GM21381 (cell line): ENCODE results near the gene ZNF236.

Experiments
- ATAC-seq: cut with Tn5 transposase; IDR thresholded peaks from one replicate; pipeline ENCODE4 v1.9.1; 2021; ENCODE audit warnings: mild to moderate bottlenecking, moderate library complexity; ENCODE audit not compliant: unreplicated experiment

ZNF236 gene

DNA sequence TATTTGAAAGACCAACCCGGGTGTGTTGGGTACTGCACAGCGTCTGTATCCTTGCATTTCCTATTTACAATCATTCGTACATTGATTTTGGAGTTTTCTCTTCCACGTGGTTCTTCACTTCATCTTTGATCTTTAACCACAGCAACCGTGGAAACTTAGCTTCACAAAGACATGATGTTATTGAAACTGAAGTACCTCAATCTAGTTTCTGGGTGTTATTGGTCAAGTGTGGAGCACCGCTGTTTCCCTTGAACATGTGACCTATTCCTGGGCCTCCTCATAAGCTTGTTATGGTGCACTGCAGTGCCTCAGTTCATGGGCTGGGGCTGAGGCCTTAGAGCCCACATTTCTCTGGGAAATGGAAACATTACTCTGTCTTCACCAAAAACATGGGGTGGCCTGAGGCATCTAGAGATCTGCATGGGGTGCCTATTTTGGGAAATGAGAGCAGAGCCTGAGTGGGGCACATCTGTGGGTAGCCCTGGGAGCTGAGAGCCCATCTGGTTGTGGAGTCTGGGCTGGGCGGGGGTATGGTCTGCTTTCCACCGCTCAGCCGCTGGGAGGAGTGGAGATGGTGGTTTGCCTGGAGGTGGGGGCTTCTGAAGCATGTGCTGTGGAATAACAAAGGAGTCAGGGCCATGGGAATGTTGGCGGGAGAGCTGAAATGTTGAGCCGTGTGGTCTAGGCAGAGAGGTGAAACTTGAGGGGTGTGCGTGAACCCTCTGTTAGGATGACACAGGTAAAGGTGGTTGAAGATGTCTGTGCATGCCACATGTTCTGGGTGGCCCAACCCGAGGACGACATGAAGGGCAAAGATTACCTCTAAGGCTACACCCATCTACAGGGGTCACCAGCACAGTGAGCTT, 37.4 kb downstream of the ZNF236 start:
- ATAC-seq: peak; percentile 62

DNA sequence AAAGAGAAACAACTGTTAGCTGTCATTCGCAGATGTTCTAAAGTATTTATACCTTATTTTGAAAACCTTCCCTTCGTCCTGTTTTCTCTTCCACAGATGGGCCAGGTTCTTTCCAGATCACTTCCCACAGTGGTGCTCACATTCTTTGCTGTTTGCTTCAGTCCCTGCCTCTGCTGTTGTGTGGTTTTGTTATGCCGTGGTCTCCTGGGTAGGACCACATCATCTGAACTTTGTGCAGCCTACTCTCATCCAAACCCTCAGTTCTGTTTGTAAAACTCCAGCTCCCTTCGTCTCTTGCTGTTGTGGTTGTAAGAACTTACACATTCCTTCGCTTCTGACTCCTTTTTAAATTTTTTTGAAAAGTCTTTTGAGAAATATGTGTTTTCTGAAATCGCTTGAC, 38.1 kb downstream of the ZNF236 start:
- ATAC-seq: no peak

DNA sequence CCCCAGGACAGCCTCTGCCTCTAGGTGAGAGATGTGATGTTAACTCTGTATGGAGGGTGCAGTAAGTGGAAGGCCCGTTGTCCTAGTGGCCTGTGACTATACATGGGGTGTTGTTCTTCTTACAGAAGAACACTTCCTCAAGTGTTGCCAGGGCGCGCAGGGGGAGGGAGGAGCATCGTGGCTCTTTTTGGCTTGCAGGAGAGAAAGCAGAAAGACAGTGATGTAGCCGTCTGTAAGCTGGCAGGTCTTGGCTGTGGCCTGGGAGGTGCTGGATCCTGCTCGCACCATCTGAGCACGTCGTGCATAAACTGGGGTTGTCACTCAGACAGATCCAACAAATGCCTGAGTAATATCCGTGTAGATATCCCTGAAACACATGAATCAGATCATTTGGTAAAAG, 44.3 kb downstream of the ZNF236 start:
- ATAC-seq: no peak

DNA sequence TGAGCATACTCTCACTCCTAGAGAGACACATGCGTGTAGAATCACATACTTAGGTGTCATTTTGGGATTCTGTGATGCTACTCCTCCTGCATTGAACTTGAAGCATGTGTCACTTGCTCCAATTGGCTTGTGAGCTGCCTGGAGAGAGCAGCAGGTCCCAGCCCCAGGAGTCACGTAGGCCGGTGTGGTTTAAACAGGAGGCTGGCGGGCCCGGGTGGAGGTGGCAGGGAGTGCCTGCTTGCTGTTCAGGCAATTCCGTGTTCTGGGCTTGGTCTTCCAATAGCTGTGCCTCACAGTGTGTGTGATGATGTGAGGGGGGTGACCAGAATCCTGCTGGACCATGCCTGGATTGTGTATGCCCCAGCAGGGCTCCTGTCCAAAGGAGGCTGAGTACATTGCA, 51.0 kb downstream of the ZNF236 start:
- no peak for ATAC-seq

DNA sequence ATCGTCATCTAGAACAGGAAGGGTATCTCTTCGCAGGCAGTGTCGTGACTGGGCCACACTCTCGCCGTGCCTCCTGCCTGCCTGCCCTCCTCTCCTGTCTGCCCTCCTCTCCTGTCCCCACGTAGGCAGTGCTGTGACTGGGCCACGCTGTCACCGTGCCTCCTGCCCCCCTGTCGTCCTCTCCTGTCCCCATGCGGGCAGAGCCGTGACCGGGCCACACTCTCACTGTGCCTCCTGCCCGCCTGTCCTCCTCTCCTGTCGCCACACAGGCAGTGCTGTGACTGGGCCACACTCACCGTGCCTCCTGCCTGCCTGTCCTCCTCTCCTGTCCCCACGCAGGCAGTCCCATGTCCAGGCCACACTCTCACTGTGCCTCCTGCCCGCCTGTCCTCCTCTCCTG, 51.4 kb downstream of the ZNF236 start:
- no peak for ATAC-seq

DNA sequence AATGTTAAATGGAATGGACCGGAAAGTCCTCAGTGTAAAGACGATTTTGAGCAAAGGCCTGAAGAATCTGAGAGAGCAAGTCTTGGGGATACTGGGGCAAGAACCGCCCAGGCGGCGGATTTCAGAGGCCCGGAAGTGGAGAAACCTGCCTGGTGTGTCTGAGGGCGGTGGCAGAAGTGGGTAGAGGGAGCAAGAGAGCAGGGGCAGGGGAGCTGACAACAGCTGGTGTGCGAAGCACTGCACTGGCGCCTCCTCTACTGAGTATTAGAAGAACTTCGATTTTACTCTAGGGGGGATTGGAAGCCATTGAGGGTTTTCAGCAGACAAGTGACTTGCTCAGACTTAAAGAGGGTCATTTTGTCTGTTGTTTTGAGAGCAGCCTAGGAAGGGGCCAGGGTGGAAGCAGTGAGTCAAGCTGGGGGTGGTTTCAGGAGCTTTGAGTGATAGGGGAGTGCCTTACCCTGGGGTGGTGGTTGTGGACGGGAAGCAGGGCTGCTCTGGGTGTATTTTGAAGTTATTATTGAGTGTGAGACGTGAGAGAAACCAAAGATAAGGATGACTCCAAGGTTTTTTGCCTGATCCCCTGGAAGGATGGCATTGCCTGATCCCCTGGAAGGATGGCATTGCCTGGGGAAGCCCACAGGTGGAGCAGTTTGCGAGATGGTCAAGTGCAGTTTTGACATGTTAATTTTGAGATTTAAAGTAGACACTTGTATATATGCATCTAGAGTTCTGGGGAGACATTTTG, 52.5 kb downstream of the ZNF236 start:
- no peak for ATAC-seq

DNA sequence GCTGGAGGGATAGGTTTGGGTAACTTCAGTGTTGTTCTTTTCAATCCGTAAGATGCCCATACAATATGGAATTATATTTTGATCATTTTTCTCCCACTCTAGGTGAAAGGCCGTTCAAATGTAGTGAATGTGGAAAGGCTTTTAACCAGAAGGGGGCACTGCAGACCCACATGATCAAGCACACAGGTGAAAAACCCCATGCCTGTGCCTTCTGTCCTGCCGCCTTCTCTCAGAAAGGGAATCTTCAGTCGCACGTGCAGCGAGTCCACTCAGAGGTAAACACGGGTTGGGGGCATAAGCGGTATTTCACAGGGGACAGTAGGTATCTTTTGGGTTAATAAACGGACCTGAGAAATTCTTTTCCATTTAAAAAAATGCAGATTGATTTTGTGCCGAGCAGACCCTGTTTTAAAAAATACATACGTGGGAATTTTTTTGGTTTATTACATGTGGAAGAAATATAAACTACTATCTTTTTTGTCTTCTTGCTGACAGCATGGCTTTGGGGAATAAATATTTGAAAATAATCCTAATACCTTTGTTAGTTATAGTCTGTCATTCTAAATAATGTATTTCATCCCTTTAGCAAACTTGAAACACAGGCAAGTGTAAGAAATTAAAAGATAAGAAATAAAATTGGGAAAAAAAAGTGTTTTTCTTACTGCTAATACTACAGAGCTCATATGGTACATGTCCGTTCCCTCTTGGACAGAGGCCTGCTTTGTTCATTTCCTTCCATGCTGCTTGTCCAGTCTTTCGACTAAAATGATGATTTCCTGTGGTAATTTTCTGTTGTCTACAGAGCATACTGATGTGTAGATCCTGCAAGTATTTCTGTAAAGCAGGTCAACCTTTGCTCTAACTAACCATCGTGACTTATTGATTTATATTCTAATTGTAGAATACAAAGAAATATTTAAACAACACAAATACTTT, 53.3 kb downstream of the ZNF236 start:
- ATAC-seq: no peak

DNA sequence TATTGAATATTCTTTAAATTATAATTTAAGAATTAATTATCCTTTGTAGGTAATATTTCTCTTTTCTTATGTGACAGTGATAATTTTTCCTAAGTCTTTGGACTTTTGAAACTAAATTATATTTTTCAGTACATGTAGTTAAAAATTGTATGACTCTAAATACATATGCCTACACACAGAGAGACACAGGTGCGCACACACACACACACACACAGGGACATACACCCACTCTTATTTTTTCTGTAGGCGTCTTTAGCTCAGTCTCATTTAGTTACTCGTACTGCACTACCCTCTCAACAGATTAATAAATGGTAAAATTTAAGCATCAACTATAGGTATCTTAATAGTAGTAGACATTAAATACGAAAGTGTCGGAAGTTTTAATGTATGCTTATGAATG, 56.1 kb downstream of the ZNF236 start:
- ATAC-seq: no peak

DNA sequence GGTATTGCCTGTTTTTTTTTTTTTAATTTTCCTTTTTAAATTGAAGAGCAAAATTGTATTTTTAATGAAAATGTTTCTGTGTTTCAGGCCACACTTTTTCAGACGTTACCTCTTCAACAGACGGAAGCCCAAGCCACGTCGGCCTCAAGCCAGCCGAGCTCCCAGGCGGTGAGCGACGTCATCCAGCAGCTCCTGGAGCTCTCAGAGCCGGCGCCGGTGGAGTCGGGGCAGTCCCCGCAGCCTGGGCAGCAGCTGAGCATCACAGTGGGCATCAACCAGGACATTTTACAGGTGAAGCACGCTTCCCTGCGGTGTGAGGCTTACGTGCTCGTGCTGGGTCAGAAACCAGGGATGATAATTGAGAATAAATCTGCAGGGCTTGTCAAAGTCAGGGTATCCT, 57.7 kb downstream of the ZNF236 start:
- ATAC-seq: no peak

DNA sequence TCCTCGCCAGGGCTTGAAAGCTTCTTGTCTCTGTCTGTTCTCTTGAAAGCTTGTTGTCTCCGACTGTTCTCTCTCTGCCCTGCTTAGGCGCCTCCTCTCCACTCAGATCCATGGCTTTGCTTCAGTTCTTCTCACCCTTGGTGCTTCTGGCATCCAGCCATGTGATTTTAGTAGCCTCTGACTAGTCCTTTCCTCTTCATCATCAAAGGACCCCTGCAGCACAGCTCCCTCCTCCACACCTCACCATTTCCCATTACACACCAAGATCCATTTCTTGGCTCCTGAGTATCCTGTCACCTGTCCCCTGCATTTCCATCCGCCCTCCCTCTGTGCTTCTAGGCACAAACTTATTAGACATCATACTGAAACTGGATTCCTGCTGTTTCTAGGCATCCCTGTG, 59.4 kb downstream of the ZNF236 start:
- no peak for ATAC-seq

DNA sequence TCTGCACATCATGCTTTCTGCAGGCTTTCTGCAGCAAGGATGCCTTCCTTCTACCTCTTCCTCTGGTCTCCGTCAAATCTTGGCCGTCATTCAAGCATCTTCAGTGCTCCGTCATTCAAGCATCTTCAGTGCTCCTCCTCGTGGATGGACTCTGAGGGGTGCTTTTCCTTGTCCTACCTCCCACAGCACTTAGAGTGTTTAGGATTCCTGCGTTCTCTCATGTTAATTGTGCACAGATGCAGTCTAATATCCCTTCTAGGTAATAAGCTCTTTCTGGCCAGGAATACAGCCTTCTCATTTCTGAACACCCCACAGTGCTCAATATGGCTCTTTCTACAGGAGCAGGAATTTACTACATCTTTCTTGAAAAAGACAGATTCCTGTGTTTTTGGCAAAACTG, 59.8 kb downstream of the ZNF236 start:
- ATAC-seq: no peak

DNA sequence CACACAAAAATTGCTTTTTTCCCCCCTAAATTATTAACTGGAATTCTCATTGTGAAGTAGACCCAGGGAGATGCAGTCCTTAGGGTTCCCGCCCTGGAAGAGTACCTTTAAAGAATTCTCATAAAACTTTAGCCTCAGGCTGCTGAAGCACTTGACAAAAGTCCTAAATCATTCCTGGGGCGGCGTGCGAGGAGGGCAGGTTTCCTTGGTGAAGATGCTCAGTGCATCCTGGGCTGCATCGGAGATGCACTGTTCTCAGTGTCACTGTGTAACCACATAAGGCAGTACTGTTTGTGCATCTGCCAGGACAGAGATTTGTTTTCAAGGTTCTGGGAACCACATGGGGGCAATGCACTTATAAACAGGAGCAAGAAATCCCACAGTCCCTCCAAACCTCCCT, 62.6 kb downstream of the ZNF236 start:
- ATAC-seq: no peak

DNA sequence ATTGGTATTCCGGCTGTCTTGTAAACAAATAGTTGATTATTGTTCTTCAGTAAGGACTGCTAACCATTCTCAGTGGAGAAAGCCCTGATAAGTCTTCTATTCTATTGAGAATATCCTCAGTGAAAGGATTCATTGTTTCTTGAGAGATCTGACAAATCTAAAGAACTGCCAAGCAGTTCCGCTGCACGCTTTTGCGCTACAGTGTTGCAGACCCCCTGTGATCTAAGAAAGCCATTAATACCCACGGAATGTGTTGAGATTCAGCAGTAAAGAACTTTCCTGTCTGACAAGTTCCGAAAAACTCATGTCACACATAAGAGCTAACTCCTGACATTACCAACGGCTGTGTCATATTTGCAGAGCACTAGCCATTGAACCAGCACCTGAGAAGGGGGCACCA, 63.8 kb downstream of the ZNF236 start:
- no peak for ATAC-seq

DNA sequence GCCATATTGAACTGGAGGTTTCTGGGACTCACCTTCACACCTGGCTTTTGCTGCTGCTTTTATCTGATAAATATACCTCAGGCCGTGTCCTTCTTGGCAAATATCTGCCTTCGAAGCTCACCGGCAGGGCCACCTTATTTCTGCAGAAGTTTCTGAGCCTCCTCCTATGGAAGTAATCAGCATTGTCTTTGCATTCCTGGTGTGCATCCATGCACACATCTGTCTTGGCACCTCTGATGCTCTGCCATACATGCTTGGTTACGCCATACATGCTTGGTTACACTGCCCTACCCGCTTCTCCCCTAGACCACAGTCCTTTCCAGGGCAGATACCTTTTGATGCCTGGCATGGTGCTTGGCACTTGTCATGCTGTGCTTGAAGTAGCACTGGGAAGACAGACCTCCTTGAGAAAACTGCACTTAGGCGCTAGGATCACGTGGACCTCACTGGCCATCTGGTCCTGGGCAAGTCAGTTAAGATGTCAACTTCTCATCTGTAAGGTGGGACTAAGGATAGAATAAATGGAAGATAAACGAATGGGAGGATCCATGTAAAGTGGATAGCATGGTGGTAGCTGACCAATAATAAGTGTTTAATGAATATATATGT, 66.8 kb downstream of the ZNF236 start:
- no peak for ATAC-seq

DNA sequence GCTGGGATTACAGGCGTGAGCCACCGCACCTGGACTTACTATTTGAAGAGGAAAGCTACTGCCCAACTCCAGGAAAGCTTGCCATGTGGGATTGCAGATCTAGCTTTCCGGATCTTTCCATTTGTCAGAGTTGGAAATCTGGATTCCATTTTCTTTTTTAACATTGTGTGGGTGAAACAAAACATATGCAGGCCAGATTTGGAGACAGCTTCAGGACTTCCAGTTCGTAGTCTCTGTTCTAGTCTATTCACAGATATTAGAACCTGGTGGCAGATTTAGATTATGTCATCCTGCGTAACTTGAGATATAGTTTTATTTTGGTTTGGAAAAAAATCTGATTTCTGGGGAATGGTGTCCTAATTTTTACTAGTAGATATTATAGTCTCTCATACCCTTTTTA, 70.5 kb downstream of the ZNF236 start:
- no peak for ATAC-seq

DNA sequence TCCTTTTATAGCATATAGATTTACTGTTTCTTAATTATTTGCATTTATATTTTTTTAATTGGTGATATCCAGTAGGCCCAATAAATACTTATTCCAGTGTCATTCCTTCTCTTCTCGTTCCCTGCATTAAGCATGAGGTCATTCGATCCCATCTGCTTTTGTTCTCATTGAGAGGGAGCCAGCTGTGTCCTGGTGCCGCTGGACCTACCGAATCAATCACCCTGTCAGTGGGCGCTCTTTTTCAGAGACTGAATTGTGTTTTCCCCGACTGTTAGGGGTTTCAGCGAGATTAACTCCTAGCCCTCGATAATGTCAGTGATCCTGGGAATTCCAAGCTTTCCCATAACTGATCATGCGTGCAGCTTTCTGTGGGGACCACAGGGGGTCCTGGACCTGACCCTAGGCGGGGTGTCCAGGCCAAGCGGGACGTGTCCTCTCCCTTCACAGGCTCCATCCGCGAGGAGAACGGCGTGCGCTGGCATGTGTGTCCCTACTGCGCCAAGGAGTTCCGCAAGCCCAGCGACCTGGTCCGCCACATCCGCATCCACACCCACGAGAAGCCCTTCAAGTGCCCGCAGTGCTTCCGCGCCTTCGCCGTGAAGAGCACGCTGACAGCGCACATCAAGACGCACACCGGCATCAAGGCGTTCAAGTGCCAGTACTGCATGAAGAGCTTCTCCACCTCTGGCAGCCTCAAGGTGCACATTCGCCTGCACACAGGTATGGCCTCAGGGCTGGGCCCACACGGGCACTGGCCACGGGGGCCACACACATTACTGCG, 72.4 kb downstream of the ZNF236 start:
- no peak for ATAC-seq

DNA sequence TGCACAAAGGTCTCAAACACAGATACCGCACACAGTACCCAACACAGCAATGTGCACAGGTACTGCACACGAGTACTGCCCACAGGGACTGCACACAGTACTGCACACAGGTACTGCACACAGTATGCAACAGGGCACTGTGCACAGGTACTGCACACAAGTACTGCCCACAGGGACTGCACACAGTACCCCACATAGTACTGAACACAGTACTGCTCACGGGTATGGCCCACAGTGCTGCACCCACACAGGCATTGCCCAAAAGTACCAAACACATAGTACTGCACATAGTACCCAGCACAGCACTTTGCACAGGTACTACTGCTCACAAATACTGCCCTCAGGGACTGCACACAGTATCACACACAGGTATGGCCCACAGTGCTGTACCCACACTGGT, 73.1 kb downstream of the ZNF236 start:
- no peak for ATAC-seq

DNA sequence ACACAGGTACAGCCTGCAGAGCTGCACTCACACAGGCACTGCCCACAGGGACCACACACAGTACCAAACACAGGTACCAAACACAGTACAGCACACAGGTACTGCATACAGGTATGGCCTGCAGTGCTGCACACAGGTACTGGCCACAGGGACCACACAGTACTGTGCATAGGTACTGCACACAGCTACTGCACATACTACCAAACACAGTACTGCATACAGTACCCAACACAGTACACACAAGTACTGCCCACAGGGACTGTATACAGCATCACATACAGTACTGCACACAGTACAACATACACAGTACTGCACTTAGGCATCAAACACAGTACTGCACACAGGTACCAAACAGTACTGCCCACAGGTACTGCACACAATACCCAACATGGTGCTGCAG, 74.3 kb downstream of the ZNF236 start:
- ATAC-seq: no peak

DNA sequence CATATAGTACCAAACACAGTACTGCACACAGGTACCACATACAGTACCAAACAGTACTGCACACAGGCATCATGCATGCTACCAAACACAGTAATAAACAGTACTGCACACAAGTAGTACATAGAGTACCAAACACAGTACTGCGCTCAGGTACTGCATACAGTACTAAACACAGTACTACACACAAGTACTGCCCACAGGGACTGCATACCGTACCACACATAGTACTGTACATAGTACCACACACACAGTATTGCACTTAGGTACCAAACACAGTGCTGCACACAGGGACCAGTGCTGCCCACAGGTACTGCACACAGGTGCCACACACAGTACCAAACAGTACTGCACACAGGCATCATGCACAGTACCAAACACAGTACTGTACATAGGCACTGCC, 74.9 kb downstream of the ZNF236 start:
- ATAC-seq: no peak

DNA sequence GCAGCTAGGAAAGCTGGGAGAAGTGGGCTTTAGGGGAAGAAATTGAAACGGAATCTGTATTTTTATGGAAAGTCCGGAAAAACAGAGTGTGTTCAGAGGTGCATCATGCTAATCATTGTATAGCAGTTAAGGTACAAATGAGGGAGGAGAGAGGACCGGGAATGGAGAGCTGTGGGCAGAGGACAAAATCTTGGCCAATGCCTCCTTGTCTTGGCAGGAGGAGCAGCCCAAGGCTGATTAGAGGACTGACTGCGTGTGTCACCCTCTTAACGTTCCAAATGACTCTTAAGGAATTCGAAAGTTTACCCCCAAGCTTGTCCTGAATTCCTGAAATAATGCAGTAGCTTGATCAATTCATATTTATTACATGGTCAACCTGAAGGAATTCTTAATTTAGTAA, 81.0 kb downstream of the ZNF236 start:
- ATAC-seq: no peak
